ENCODE data around the gene NTM. TPM values are rescaled to one million over a fixed set of nuclear protein-coding genes. Genes with fewer than 3 reads are reported as not detected.

NTM gene
- total and polyA plus RNA-seq, 8 donors: 0.04 to 4.4 (median 0.50) TPM

DNA sequence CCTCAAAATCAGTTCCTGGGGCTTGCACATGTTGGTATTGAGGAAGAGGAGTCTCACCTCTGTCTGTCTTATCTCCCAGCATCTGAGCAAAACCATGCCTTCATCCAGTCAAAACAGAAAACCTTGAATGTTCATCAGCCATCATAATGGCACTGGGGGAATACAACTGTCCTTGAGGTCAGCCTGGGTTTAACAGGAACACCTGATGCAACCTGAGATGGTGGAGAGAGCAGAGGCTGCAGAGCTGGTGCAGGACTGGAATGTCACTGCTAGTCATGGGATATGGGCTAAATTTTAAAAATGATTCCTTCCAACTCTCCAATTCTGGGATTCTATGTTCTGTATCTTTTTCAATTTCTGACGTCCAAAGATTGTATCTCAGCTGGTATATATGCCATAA is 931.0 kb downstream of the NTM start:
- 37 to 56% methylated on average over 1 of the region's 1 CpG for WGBS, 2 donors
- DNase-seq (no peak), ATAC-seq (no peak), FAIRE-seq (no peak)
- Histone ChIP-seq H3K27ac (no peak overlapping the region), H3K4me3 (no peak overlapping the region), H3K27me3 (no peaks in the 10 kb centered on the region), H3K4me1 (no peaks in the 10 kb centered on the region), H3K36me3 (no peaks in the 10 kb centered on the region), H3K9me3 (no peaks in the 10 kb centered on the region)
- intact Hi-C loops (cut with DNase I): no loop called here
- TF ChIP-seq, protein P1, sequence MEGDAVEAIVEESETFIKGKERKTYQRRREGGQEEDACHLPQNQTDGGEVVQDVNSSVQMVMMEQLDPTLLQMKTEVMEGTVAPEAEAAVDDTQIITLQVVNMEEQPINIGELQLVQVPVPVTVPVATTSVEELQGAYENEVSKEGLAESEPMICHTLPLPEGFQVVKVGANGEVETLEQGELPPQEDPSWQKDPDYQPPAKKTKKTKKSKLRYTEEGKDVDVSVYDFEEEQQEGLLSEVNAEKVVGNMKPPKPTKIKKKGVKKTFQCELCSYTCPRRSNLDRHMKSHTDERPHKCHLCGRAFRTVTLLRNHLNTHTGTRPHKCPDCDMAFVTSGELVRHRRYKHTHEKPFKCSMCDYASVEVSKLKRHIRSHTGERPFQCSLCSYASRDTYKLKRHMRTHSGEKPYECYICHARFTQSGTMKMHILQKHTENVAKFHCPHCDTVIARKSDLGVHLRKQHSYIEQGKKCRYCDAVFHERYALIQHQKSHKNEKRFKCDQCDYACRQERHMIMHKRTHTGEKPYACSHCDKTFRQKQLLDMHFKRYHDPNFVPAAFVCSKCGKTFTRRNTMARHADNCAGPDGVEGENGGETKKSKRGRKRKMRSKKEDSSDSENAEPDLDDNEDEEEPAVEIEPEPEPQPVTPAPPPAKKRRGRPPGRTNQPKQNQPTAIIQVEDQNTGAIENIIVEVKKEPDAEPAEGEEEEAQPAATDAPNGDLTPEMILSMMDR (IDR thresholded peaks at IDR 0.05): no peak

DNA sequence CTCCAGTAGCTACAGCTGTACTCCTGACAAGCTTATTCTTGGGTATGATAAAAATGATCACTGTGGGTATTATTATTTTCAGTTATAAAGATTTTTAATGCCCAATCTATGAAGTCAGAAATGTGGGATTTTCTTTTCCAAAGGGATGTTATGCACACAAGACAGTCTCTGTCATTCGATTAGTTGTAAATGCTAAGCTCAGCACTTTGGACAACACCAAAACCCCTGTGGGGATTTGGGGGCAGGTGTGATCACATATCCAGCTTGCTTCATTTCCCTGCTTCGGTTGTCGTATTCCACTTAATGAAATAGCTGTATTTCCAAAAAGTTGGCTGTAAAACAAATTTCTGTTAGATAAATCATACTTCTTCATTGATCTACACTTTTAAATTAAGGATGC is 931.5 kb downstream of the NTM start:
- H3K36me3 ChIP-seq: no peaks in the 10 kb centered on the region
- ATAC-seq (no peak), FAIRE-seq (no peak), DNase-seq (no peak)
- H3K27ac ChIP-seq: no peak overlapping the region
- H3K4me3 ChIP-seq: no peak overlapping the region
- WGBS, 2 donors: 65 to 73% methylated on average over 3 of the region's 3 CpGs
- intact Hi-C loops (cut with DNase I): no loop called here
- TF ChIP-seq, protein P1 (IDR thresholded peaks at IDR 0.05): no peak
- no peaks in the 10 kb centered on the region for H3K9me3 ChIP-seq
- H3K4me1 ChIP-seq: no peaks in the 10 kb centered on the region
- H3K27me3 ChIP-seq: no peaks in the 10 kb centered on the region

DNA sequence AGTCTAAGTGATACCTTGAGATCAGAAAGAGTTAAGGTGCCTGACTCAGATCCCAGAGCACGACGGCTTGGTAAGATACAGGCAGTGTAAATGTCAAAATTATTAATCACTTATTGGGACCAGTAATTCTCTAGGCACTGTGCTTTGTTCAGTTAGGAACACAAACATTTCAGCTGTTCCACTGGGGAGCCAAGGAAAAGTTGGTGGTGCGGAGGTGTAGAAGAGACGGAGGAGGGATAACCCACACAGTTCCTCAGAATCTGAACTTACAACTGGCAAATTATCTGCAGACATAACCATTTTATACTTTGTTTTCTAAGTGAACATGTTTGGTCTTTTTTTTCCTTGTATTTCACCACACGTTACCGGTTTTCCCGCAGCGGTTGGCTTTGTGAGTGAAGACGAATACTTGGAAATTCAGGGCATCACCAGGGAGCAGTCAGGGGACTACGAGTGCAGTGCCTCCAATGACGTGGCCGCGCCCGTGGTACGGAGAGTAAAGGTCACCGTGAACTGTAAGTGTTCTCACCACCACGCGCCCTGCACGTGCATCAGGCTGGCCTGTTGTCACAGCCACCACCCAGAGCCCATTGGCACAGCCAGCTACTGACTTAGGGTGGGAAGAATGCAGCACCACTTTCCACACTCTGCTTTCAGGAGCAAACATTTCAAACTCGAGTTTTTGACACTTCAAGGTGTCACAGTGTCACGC is 937.0 kb downstream of the NTM start:
- no peak overlapping the region for H3K4me3 ChIP-seq
- H3K36me3 ChIP-seq: no peaks in the 10 kb centered on the region
- H3K4me1 ChIP-seq: no peaks in the 10 kb centered on the region
- intact Hi-C loops (cut with DNase I): no loop called here
- ATAC-seq (no peak), FAIRE-seq (no peak), DNase-seq (no peak)
- 66 to 73% methylated on average over 21 of the region's 21 CpGs for WGBS, 2 donors
- no peaks in the 10 kb centered on the region for H3K27me3 ChIP-seq
- H3K27ac ChIP-seq: no peak overlapping the region
- no peaks in the 10 kb centered on the region for H3K9me3 ChIP-seq
- TF ChIP-seq, protein P1 (IDR thresholded peaks at IDR 0.05): no peak

DNA sequence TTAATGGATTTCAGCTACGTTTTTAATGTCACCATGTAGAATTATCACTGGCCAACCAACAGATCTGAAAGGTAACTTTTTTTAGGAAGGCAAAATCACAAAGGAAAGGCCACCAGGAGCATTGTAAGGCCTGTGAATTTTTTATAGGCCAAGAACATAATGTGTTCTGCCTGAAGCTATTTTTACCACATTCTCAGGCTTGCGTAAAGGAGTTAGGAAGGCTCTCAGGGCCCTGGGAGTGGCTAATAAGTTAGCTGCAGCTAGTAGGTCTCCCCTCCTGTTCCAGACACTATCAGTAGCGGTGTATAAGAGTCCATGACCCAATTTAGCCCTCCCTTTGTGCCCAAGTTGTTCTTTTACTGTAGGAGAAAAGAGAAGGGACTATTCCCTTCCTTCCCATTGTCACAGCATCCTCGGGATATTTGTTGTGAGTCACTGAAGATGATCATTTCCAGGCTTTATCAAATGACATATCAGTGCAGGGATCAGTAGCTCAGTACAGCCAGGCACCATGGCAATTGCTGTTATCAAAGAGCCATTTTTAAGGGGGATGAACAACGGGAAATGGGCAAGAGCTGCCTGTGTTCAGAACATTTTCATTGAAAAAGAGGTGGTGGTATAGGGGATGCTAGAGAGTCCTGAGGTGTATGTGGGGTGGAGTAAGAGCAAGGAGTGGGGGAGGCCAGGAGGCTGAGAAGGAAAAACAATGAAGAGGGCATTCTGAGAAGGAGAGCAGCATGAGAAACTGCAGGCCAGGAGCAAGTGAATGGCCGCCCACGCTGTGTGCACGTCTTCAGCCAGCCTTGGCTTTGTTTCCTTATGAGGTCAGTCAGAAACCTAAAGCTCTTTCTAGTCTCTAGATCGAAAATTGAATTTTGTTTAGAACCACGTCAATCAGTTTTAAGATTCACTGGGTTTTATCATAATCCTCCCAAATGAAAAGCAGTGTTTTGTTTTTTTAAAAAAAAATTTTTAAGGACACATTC is 940.3 kb downstream of the NTM start:
- no peak for FAIRE-seq
- Histone ChIP-seq H3K9me3 (no peaks in the 10 kb centered on the region), H3K4me1 (no peaks in the 10 kb centered on the region), H3K36me3 (no peaks in the 10 kb centered on the region), H3K4me3 (no peak overlapping the region), H3K27me3 (no peaks in the 10 kb centered on the region), H3K27ac (no peak overlapping the region)
- no peak for ATAC-seq
- WGBS, 2 donors: 62 to 70% methylated on average over 10 of the region's 10 CpGs
- intact Hi-C loops (cut with DNase I): no loop called here
- TF ChIP-seq, protein P1 (IDR thresholded peaks at IDR 0.05): no peak
- DNase-seq: no peak
